ENCODE results near the gene LRMDA. TPM values are rescaled to one million over a fixed set of nuclear protein-coding genes. Genes with fewer than 3 reads are reported as not detected.

LRMDA gene
- polyA plus RNA-seq, 3 donors: 39.8 to 59.6 (median 56.4) TPM

DNA sequence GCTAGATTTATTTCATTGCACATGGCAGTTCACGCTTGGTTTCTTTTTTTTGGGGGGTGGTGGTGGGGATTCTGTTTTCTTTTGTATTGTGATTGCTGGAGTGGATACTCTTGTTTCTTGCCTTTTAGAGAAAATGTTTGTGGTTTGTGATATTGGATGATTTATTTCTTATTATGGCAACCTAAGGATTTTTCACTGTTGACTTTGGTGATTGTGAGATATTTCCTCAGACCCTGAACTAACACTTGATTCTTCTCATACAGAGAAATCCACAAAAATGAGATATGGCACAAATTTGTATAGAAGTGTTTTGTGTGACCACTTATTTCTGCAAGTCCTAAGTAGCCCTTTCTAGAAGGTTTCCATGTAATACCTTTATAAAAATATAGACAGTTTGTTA lies 871.1 kb downstream of the LRMDA start:
- no peak overlapping the region for H3K4me3 Mint-ChIP-seq
- Histone ChIP-seq H3K79me2 (ENCODE audit: insufficient read depth, low read length) (no peaks in the 10 kb centered on the region), H3K36me3 (replicated peaks in 1 of 2; ENCODE audit: control insufficient read depth in 1 of 2, insufficient read depth in 2 of 2, low read length in 2 of 2) (no peaks in the 10 kb centered on the region), H3K4me1 (ENCODE audit: control insufficient read depth in 1 of 2, insufficient read depth in 2 of 2, low read length in 2 of 2) (peaks cover 16 to 17% of the 10 kb centered on the region in 2 donors), H3K4me3 (replicated peaks in 1 of 3; ENCODE audit: low read depth in 2 of 3, low read length in 3 of 3) (no peak overlapping the region), H2AFZ (ENCODE audit: insufficient read depth, low read depth, low read length, poor library complexity, severe bottlenecking) (no peak overlapping the region), H3K27ac (ENCODE audit: low read depth in 1 of 2, low read length in 2 of 2) (no peak overlapping the region), H3K4me2 (replicated peaks; ENCODE audit: extremely low read depth, low read length, poor library complexity, severe bottlenecking) (no peak overlapping the region), H4K20me1 (ENCODE audit: insufficient read depth, low read length) (no peaks in the 10 kb centered on the region), H3K9ac (ENCODE audit: insufficient read depth, low read length, poor library complexity, severe bottlenecking) (no peak overlapping the region), H3K27me3 (ENCODE audit: control insufficient read depth in 2 of 2, insufficient read depth in 2 of 2, low read length in 2 of 2) (no peaks in the 10 kb centered on the region), H3K9me3 (replicated peaks in 1 of 2; ENCODE audit: control insufficient read depth in 1 of 2, insufficient read depth in 1 of 2, low read length in 2 of 2) (no peaks in the 10 kb centered on the region)
- intact Hi-C loops (cut with micrococcal nuclease): no loop called here
- H3K4me1 Mint-ChIP-seq: peaks cover 23% of the 10 kb centered on the region
- H3K9me3 Mint-ChIP-seq: peaks cover 0 to 2% (median 0%) of the 10 kb centered on the region in 7 donors
- WGBS (ENCODE audit: insufficient coverage): 100% methylated on average over 1 of the region's 1 CpG
- peaks cover 0 to 2% (median 1%) of the 10 kb centered on the region in 3 donors for H3K27me3 Mint-ChIP-seq (ENCODE audit: low read depth in 3 of 3)
- H3K27ac Mint-ChIP-seq: no peak overlapping the region
- no peaks in the 10 kb centered on the region for H3K36me3 Mint-ChIP-seq
- DNase-seq: no peak
- TF ChIP-seq, protein P1, sequence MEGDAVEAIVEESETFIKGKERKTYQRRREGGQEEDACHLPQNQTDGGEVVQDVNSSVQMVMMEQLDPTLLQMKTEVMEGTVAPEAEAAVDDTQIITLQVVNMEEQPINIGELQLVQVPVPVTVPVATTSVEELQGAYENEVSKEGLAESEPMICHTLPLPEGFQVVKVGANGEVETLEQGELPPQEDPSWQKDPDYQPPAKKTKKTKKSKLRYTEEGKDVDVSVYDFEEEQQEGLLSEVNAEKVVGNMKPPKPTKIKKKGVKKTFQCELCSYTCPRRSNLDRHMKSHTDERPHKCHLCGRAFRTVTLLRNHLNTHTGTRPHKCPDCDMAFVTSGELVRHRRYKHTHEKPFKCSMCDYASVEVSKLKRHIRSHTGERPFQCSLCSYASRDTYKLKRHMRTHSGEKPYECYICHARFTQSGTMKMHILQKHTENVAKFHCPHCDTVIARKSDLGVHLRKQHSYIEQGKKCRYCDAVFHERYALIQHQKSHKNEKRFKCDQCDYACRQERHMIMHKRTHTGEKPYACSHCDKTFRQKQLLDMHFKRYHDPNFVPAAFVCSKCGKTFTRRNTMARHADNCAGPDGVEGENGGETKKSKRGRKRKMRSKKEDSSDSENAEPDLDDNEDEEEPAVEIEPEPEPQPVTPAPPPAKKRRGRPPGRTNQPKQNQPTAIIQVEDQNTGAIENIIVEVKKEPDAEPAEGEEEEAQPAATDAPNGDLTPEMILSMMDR (IDR thresholded peaks at IDR 0.05): no peak

DNA sequence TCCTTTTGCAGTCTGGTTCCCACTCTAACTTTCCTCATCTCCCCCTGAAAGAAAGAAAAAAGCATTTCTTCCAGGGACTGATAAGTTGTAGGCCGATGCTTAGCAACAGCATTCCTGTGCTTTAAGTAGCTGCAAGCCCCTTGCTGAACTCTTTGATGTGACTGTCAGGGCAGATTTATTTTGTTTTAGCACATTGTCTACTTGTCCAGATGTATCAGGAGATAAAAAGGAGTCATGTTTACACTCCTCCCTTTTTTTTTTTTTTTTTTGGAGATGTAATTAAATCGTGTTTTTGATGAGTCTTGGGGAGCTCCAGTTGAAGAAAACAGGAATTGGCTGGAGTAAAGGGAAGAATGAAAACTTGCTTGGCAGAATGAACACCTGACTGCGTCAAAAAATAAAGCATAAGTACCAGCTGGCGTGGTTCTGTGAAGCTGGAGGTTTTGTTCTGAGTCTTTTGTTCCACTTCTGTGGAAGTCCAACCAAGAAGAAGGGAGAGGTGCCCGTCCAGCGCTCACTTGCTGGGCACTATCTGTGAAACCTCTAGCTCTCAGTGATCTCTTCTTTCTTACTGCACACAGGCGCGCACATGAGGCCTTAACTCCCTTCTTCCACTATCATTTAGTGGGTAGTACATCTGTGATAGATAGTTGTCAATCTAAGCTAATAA lies 871.7 kb downstream of the LRMDA start:
- TF ChIP-seq, protein P1 (IDR thresholded peaks at IDR 0.05): no peak
- no peaks in the 10 kb centered on the region for H4K20me1 ChIP-seq (ENCODE audit: insufficient read depth, low read length)
- 95% methylated on average over 2 of the region's 8 CpGs for WGBS (ENCODE audit: insufficient coverage)
- H3K9me3 ChIP-seq (replicated peaks in 1 of 2; ENCODE audit: control insufficient read depth in 1 of 2, insufficient read depth in 1 of 2, low read length in 2 of 2): no peaks in the 10 kb centered on the region
- no peak overlapping the region for H3K27ac ChIP-seq (ENCODE audit: low read depth in 1 of 2, low read length in 2 of 2)
- no peak overlapping the region for H2AFZ ChIP-seq (ENCODE audit: insufficient read depth, low read depth, low read length, poor library complexity, severe bottlenecking)
- H3K27ac Mint-ChIP-seq: no peak overlapping the region
- peaks cover 22% of the 10 kb centered on the region in 2 donors for H3K4me1 ChIP-seq (ENCODE audit: control insufficient read depth in 1 of 2, insufficient read depth in 2 of 2, low read length in 2 of 2)
- H3K79me2 ChIP-seq (ENCODE audit: insufficient read depth, low read length): no peaks in the 10 kb centered on the region
- peak overlapping the region in 1 of 2 donors; percentile 9 for H3K4me3 Mint-ChIP-seq
- no peaks in the 10 kb centered on the region for H3K27me3 ChIP-seq (ENCODE audit: control insufficient read depth in 2 of 2, insufficient read depth in 2 of 2, low read length in 2 of 2)
- no peaks in the 10 kb centered on the region for H3K36me3 Mint-ChIP-seq
- intact Hi-C loops (cut with micrococcal nuclease): no loop called here
- DNase-seq: no peak
- no peaks in the 10 kb centered on the region for H3K36me3 ChIP-seq (replicated peaks in 1 of 2; ENCODE audit: control insufficient read depth in 1 of 2, insufficient read depth in 2 of 2, low read length in 2 of 2)
- H3K4me2 ChIP-seq (replicated peaks; ENCODE audit: extremely low read depth, low read length, poor library complexity, severe bottlenecking): no peak overlapping the region
- peaks cover 0 to 2% (median 1%) of the 10 kb centered on the region in 3 donors for H3K27me3 Mint-ChIP-seq (ENCODE audit: low read depth in 3 of 3)
- peaks cover 29% of the 10 kb centered on the region for H3K4me1 Mint-ChIP-seq
- no peak overlapping the region for H3K4me3 ChIP-seq (replicated peaks in 1 of 3; ENCODE audit: low read depth in 2 of 3, low read length in 3 of 3)
- H3K9ac ChIP-seq (ENCODE audit: insufficient read depth, low read length, poor library complexity, severe bottlenecking): no peak overlapping the region
- H3K9me3 Mint-ChIP-seq: peaks cover 0 to 3% (median 0%) of the 10 kb centered on the region in 7 donors

All from CD14-positive monocyte (primary cell).